Progenitor cell of endocrine pancreas (in vitro differentiated cells): ENCODE data around the gene EIF2AK3. TPM values are rescaled to one million over a fixed set of nuclear protein-coding genes. Genes with fewer than 3 reads are reported as not detected.

ENCODE experiments used
- DNase-seq: peaks from one replicate; pipeline ENCODE4 v3.0.0; 2021; ENCODE audit warnings: low spot score; ENCODE audit not compliant: unreplicated experiment
- H3K27ac Mint-ChIP-seq: 2 replicates; pipeline ENCODE4 v1.8.0; 2021; ENCODE audit warnings: mild to moderate bottlenecking, moderate library complexity, mixed read lengths
- H3K27me3 Mint-ChIP-seq: 2 replicates; pipeline ENCODE4 v1.8.0; 2021; ENCODE audit warnings: mixed read lengths
- H3K36me3 Mint-ChIP-seq: 2 replicates; pipeline ENCODE4 v1.8.0; 2022; ENCODE audit warnings: mixed read lengths; ENCODE audit not compliant: insufficient read depth
- H3K4me1 Mint-ChIP-seq: 2 replicates; pipeline ENCODE4 v1.8.0; 2021; ENCODE audit warnings: low read depth, mixed read lengths
- H3K4me3 Mint-ChIP-seq: 2 replicates; pipeline ENCODE4 v1.8.0; 2021; ENCODE audit warnings: low read depth, mild to moderate bottlenecking, moderate library complexity, mixed read lengths
- H3K9me3 Mint-ChIP-seq: 2 replicates; pipeline ENCODE4 v1.8.0; 2021; ENCODE audit warnings: low read depth, mixed read lengths
- CTCF ChIP-seq: fragments of 200-600 bp; sonication (generic); IDR thresholded peaks from one replicate; pipeline ENCODE4 v1.5.0; 2021; ENCODE audit warnings: antibody characterized with exemption, mild to moderate bottlenecking; ENCODE audit not compliant: unreplicated experiment
- total RNA-seq: library from RNA; stranded (reverse); gene quantifications from 2 replicates; pipeline ENCODE4 v1.2.1, GENCODE V29; 2021

EIF2AK3 gene
- total RNA-seq, 1 donor from 2014 or later = 20.5 TPM

GRCh38 chr2:88537640-88538039 is 89.6 kb downstream of the EIF2AK3 start:
- no peak for DNase-seq
- no peak overlapping the region for H3K4me3 Mint-ChIP-seq
- H3K36me3 Mint-ChIP-seq = peaks cover 2% of the 10 kb centered on the region
- H3K27ac Mint-ChIP-seq = no peak overlapping the region
- H3K27me3 Mint-ChIP-seq = no peaks in the 10 kb centered on the region
- no peak for TF ChIP-seq CTCF
- H3K4me1 Mint-ChIP-seq = no peaks in the 10 kb centered on the region
- H3K9me3 Mint-ChIP-seq = peaks cover 4% of the 10 kb centered on the region

- no peak overlapping the region for H3K27ac Mint-ChIP-seq
- no peaks in the 10 kb centered on the region for H3K27me3 Mint-ChIP-seq
- no peaks in the 10 kb centered on the region for H3K36me3 Mint-ChIP-seq
- H3K4me1 Mint-ChIP-seq = no peaks in the 10 kb centered on the region
- no peak for TF ChIP-seq CTCF
- H3K9me3 Mint-ChIP-seq = no peaks in the 10 kb centered on the region
- no peak for DNase-seq
- H3K4me3 Mint-ChIP-seq = no peak overlapping the region
These were observed 97.2 kb downstream of the EIF2AK3 start for GRCh38 chr2:88530081-88530480.

- Mint-ChIP-seq H3K4me3 (no peak overlapping the region), H3K9me3 (no peaks in the 10 kb centered on the region)
These were observed 105.7 kb downstream of the EIF2AK3 start for GRCh38 chr2:88521445-88522073.

GRCh38 chr2:88517759-88518201 is 109.5 kb downstream of the EIF2AK3 start:
- DNase-seq = no peak
- H3K4me3 Mint-ChIP-seq = no peak overlapping the region

More at GRCh38 chr2:88521445-88522073, 105.7 kb downstream of the EIF2AK3 start:
- Mint-ChIP-seq H3K27ac (no peak overlapping the region), H3K27me3 (peaks cover 10% of the 10 kb centered on the region), H3K36me3 (no peaks in the 10 kb centered on the region), H3K4me1 (no peaks in the 10 kb centered on the region)
- no peak for TF ChIP-seq CTCF
- DNase-seq = no peak

More at GRCh38 chr2:88517759-88518201, 109.5 kb downstream of the EIF2AK3 start:
- Mint-ChIP-seq H3K36me3 (no peaks in the 10 kb centered on the region), H3K9me3 (no peaks in the 10 kb centered on the region), H3K4me1 (no peaks in the 10 kb centered on the region), H3K27me3 (peaks cover 12% of the 10 kb centered on the region), H3K27ac (no peak overlapping the region)
- no peak for TF ChIP-seq CTCF

Other genes starting within 250 kb of the EIF2AK3 start
- gene FOXI3, start 174.8 kb downstream of the EIF2AK3 start, total RNA-seq = 0.57 and 0.98 TPM in 2 replicates
- 24.6 and 27.1 TPM in 2 replicates for gene RPIA, start 64.2 kb upstream of the EIF2AK3 start, total RNA-seq